ENCODE results near the gene ADCK2.
"Not testable (repeated sequence)": the region's sequence is repeated elsewhere in the genome, so short reads cannot be mapped to it uniquely, and the experiment has no call there.

DNA sequence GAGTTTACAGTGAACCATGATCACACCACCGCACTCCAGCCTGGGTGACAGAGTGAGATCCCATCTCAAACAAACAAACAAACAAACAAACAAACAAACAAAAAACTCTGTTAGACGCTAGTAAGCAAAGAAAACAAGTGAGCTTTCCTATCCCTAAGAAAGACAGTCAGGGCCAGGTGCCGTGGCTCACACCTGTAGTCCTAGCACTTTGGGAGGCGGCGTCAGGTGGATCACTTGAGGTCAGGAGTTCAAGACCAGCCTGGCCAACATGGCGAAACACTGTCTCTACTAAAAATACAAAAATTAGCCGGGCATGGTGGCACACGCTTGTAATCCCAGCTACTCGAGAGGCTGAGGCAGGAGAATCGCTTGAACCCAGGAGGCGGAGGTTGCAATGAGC, 4.2 kb downstream of the ADCK2 start:
- not testable (repeated sequence) for TF ChIP-seq POLR2A (IDR thresholded peaks at IDR 0.05; ENCODE audit: low read length); GATA1 (IDR thresholded peaks at IDR 0.05; ENCODE audit: low read depth, low read length)

Measured in erythroblast (primary cell).